KMS-11 (cell line): ENCODE data around the gene MNT.

Experiments used
- H2AFZ ChIP-seq: fragments of 200-600 bp; sonication (generic); 2 replicates; pipeline ENCODE4 v1.6.1; 2016; ENCODE audit warnings: antibody characterized with exemption, mixed run types, low read depth
- H3K27ac ChIP-seq: fragments of 200-600 bp; sonication (generic); 2 replicates; pipeline ENCODE4 v1.6.1; 2016; ENCODE audit warnings: mild to moderate bottlenecking, mixed run types
- H3K27me3 ChIP-seq: fragments of 200-600 bp; sonication (generic); 2 replicates; pipeline ENCODE4 v1.6.1; 2017; ENCODE audit warnings: mild to moderate bottlenecking, low read depth, mixed run types, moderate library complexity; ENCODE audit not compliant: insufficient read depth
- H3K36me3 ChIP-seq: fragments of 200-600 bp; sonication (generic); 2 replicates; pipeline ENCODE4 v1.6.1; 2017; ENCODE audit warnings: mild to moderate bottlenecking, mixed run types; ENCODE audit not compliant: insufficient read depth
- H3K4me1 ChIP-seq: fragments of 200-600 bp; sonication (generic); 2 replicates; pipeline ENCODE4 v1.6.1; 2016; ENCODE audit warnings: mild to moderate bottlenecking, low read depth, mixed run types; ENCODE audit not compliant: poor library complexity, severe bottlenecking
- H3K4me2 ChIP-seq: fragments of 200-600 bp; sonication (generic); 2 replicates; pipeline ENCODE4 v1.7.0; 2016; ENCODE audit warnings: mild to moderate bottlenecking, mixed run types
- H3K4me3 ChIP-seq: fragments of 200-600 bp; sonication (generic); IDR thresholded peaks from 2 replicates; pipeline ENCODE4 v1.6.1; 2017; ENCODE audit warnings: low read depth, low read length, mixed read lengths; ENCODE audit not compliant: insufficient read depth
- H3K79me2 ChIP-seq: fragments of 200-600 bp; sonication (generic); 2 replicates; pipeline ENCODE4 v1.6.1; 2016; ENCODE audit warnings: low read depth, mixed run types; ENCODE audit not compliant: insufficient read depth
- H3K9ac ChIP-seq: fragments of 200-600 bp; sonication (generic); 2 replicates; pipeline ENCODE4 v1.6.1; 2016; ENCODE audit warnings: mild to moderate bottlenecking, mixed run types
- H4K20me1 ChIP-seq: fragments of 200-600 bp; sonication (generic); 2 replicates; pipeline ENCODE4 v1.6.1; 2016; ENCODE audit warnings: mild to moderate bottlenecking, mixed run types; ENCODE audit not compliant: insufficient read depth
- CTCF ChIP-seq: fragments of 200-600 bp; sonication (generic); conservative IDR thresholded peaks from 2 replicates; pipeline ENCODE4 v1.6.1; 2017; ENCODE audit warnings: low read depth, mild to moderate bottlenecking, antibody characterized with exemption, low read length, moderate library complexity, mixed read lengths

MNT gene

GRCh38 chr17:2399572-2400473, 1.0 kb downstream of the MNT start:
- H3K4me1 ChIP-seq: no peaks in the 10 kb centered on the region
- H4K20me1 ChIP-seq: no peaks in the 10 kb centered on the region
- H3K4me3 ChIP-seq: no peak overlapping the region
- H2AFZ ChIP-seq: peak overlapping the region; percentile 76
- H3K4me2 ChIP-seq: peak overlapping the region; percentile 66
- TF ChIP-seq CTCF: no peak
- H3K9ac ChIP-seq: peak overlapping the region; percentile 92
- no peaks in the 10 kb centered on the region for H3K27me3 ChIP-seq
- no peaks in the 10 kb centered on the region for H3K36me3 ChIP-seq
- no peaks in the 10 kb centered on the region for H3K79me2 ChIP-seq
- peak overlapping the region; percentile 89 for H3K27ac ChIP-seq

- H3K4me2 ChIP-seq: peak overlapping the region; percentile 66
- H3K9ac ChIP-seq: peak overlapping the region; percentile 92; the same call in 1 of the 2 replicates
- no peaks in the 10 kb centered on the region for H3K4me1 ChIP-seq
- no peaks in the 10 kb centered on the region for H4K20me1 ChIP-seq
- H2AFZ ChIP-seq: no peak overlapping the region; the same call in 1 of the 2 replicates
- no peak for TF ChIP-seq CTCF
- no peaks in the 10 kb centered on the region for H3K79me2 ChIP-seq
- no peaks in the 10 kb centered on the region for H3K27me3 ChIP-seq
- no peaks in the 10 kb centered on the region for H3K36me3 ChIP-seq
- no peak overlapping the region for H3K27ac ChIP-seq
- H3K4me3 ChIP-seq: no peak overlapping the region
Measured at GRCh38 chr17:2398655-2399571, 1.9 kb downstream of the MNT start.

GRCh38 chr17:2398182-2398581, 2.7 kb downstream of the MNT start:
- Histone ChIP-seq H3K36me3 (no peaks in the 10 kb centered on the region), H3K27ac (no peak overlapping the region), H4K20me1 (no peaks in the 10 kb centered on the region), H3K9ac (no peak overlapping the region), H3K4me3 (no peak overlapping the region), H3K4me1 (no peaks in the 10 kb centered on the region), H3K27me3 (no peaks in the 10 kb centered on the region), H2AFZ (no peak overlapping the region), H3K4me2 (no peak overlapping the region), H3K79me2 (no peaks in the 10 kb centered on the region)
- no peak for TF ChIP-seq CTCF

- no peaks in the 10 kb centered on the region for H3K27me3 ChIP-seq
- H3K27ac ChIP-seq: no peak overlapping the region
- no peak overlapping the region for H2AFZ ChIP-seq
- no peaks in the 10 kb centered on the region for H3K36me3 ChIP-seq
- H3K4me1 ChIP-seq: no peaks in the 10 kb centered on the region
- no peak overlapping the region for H3K4me2 ChIP-seq
- H3K4me3 ChIP-seq: no peak overlapping the region
- no peaks in the 10 kb centered on the region for H3K79me2 ChIP-seq
- TF ChIP-seq CTCF: no peak
- H3K9ac ChIP-seq: no peak overlapping the region
- no peaks in the 10 kb centered on the region for H4K20me1 ChIP-seq
Measured at GRCh38 chr17:2397247-2398171, 3.4 kb downstream of the MNT start.
